SK-N-SH (cell line): ENCODE results near the gene TNFRSF14. TPM values are rescaled to one million over a fixed set of nuclear protein-coding genes. Genes with fewer than 3 reads are reported as not detected.

ENCODE experiments used
- CTCF ChIA-PET: fragments of 300-600, 350-600 bp; formaldehyde crosslinking; extraction: SDS; loops from one replicate; lab custom pipeline; 2021; lab: Yijun Ruan, JAX
- POLR2A ChIA-PET: fragments of 350-600 bp; sonication (Branson Sonifier 250); formaldehyde crosslinking; extraction: SDS; loops from one replicate; lab custom pipeline; 2020; ENCODE audit warnings: antibody characterized with exemption, inconsistent platforms; lab: Yijun Ruan, JAX
- DNase-seq: peaks from one replicate; pipeline ENCODE4 v3.0.0; 2012
- H2AFZ ChIP-seq: fragments of 200-600 bp; sonication (generic); 2 replicates; pipeline ENCODE4 v1.8.1; 2016; ENCODE audit warnings: antibody characterized with exemption, mild to moderate bottlenecking, low read depth
- H3F3A ChIP-seq: fragments of 200-600 bp; sonication (generic); replicated peaks from 2 replicates; pipeline ENCODE3; 2016; ENCODE audit warnings: antibody characterized with exemption, mild to moderate bottlenecking; ENCODE audit not compliant: insufficient read depth
- H3K27ac ChIP-seq, 2 experiments: fragments of 200-500 bp in 1 of 2; fragments of 200-600 bp in 1 of 2; sonication (Bioruptor generic) in 1 of 2; sonication (generic), shearing (Covaris generic) in 1 of 2; 2 replicates each; pipeline versions ENCODE4 v1.5.1 to v1.6.1; 2014 to 2016; ENCODE audit warnings: low read depth in 2 of 2, inconsistent platforms in 1 of 2, low read length in 1 of 2, mild to moderate bottlenecking in 1 of 2, mixed read lengths in 1 of 2
- H3K27me3 ChIP-seq: fragments of 200-600 bp; sonication (generic), shearing (Covaris generic); 2 replicates; pipeline ENCODE4 v1.6.1; 2016; ENCODE audit warnings: mixed run types; ENCODE audit not compliant: insufficient read depth
- H3K36me3 ChIP-seq, 2 experiments: fragments of 200-500 bp in 1 of 2; fragments of 200-600 bp in 1 of 2; sonication (Bioruptor generic) in 1 of 2; sonication (generic) in 1 of 2; replicated peaks in 1 of 2; 2 replicates each; pipeline versions ENCODE3 to v1.5.1; 2014 to 2016; ENCODE audit warnings: low read length in 1 of 2, mild to moderate bottlenecking in 1 of 2; ENCODE audit not compliant: insufficient read depth in 2 of 2, control insufficient read depth in 1 of 2
- H3K4me1 ChIP-seq, 2 experiments: fragments of 200-500 bp in 1 of 2; fragments of 200-600 bp in 1 of 2; sonication (Bioruptor generic) in 1 of 2; sonication (generic), shearing (Covaris generic) in 1 of 2; 2 replicates each; pipeline versions ENCODE4 v1.5.1 to v1.6.1; 2014 to 2016; ENCODE audit warnings: low read depth in 1 of 2, low read length in 1 of 2, mixed run types in 1 of 2; ENCODE audit not compliant: insufficient read depth in 2 of 2, control insufficient read depth in 1 of 2
- H3K4me2 ChIP-seq: fragments of 200-600 bp; sonication (generic), shearing (Covaris generic); 2 replicates; pipeline ENCODE4 v1.6.1; 2017; ENCODE audit warnings: mixed run types
- H3K4me3 ChIP-seq, 2 experiments: fragments of 200-500 bp in 1 of 2; fragments of 200-600 bp in 1 of 2; sonication (Bioruptor generic) in 1 of 2; sonication (generic), shearing (Covaris generic) in 1 of 2; 2 replicates each; pipeline versions ENCODE4 v1.5.1 to v1.8.1; 2014 to 2016; ENCODE audit warnings: low read depth in 2 of 2, inconsistent platforms in 1 of 2, low read length in 1 of 2, mild to moderate bottlenecking in 1 of 2, mixed read lengths in 1 of 2, moderate library complexity in 1 of 2
- H3K79me2 ChIP-seq: fragments of 200-600 bp; sonication (generic); 2 replicates; pipeline ENCODE4 v1.8.1; 2017; ENCODE audit warnings: mild to moderate bottlenecking; ENCODE audit not compliant: insufficient read depth
- H3K9ac ChIP-seq: fragments of 200-600 bp; sonication (generic); 2 replicates; pipeline ENCODE4 v1.6.1; 2017; ENCODE audit warnings: mixed run types
- H3K9me2 ChIP-seq: fragments of 200-600 bp; sonication (generic); 2 replicates; pipeline ENCODE4 v1.6.1; 2017; ENCODE audit warnings: mixed run types
- H3K9me3 ChIP-seq: fragments of 200-600 bp; sonication (generic); 2 replicates; pipeline ENCODE4 v1.6.1; 2017; ENCODE audit warnings: mixed run types, mild to moderate bottlenecking, moderate library complexity
- H4K20me1 ChIP-seq: fragments of 200-600 bp; sonication (generic); 2 replicates; pipeline ENCODE4 v1.6.1; 2017; ENCODE audit warnings: mild to moderate bottlenecking, mixed run types; ENCODE audit not compliant: insufficient read depth
- CHD2 ChIP-seq: fragments of 150-350 bp; IDR thresholded peaks from 2 replicates; pipeline ENCODE4 v1.6.1; 2018; ENCODE audit warnings: low read length; ENCODE audit not compliant: partially characterized antibody
- EP300 ChIP-seq, 2 experiments: IDR thresholded peaks; 2 replicates each; pipeline versions ENCODE4 v1.4.0 to v1.6.1; 2012; ENCODE audit warnings: borderline replicate concordance in 1 of 2, low read depth in 1 of 2, low read length in 1 of 2
- EZH2phosphoT487 ChIP-seq: fragments of 200-600 bp; sonication (generic); IDR thresholded peaks from 2 replicates; pipeline ENCODE4 v1.6.1; 2017; ENCODE audit warnings: low read depth, mixed run types, mild to moderate bottlenecking, antibody characterized with exemption, moderate library complexity, borderline replicate concordance
- JUND ChIP-seq: IDR thresholded peaks from 2 replicates; pipeline ENCODE4 v1.4.0; 2012
- NRF1 ChIP-seq: IDR thresholded peaks from 2 replicates; pipeline ENCODE4 v1.6.1; 2012; ENCODE audit warnings: low read depth, mild to moderate bottlenecking, low read length
- RAD21 ChIP-seq: IDR thresholded peaks from 2 replicates; pipeline ENCODE4 v1.6.1; 2012; ENCODE audit warnings: mild to moderate bottlenecking, low read length
- RCOR1 ChIP-seq: fragments of 150-350 bp; IDR thresholded peaks from 2 replicates; pipeline ENCODE4 v1.6.1; 2017; ENCODE audit warnings: antibody characterized with exemption, low read length
- REST ChIP-seq: IDR thresholded peaks from 2 replicates; pipeline ENCODE4 v1.6.1; 2012; ENCODE audit warnings: mild to moderate bottlenecking, low read depth, low read length, moderate library complexity
- RFX5 ChIP-seq: IDR thresholded peaks from 2 replicates; pipeline ENCODE4 v1.6.1; 2012; ENCODE audit warnings: mild to moderate bottlenecking, improper control_type of control experiment, low read length
- RXRA ChIP-seq: IDR thresholded peaks from 2 replicates; pipeline ENCODE4 v1.4.0; 2012; ENCODE audit warnings: low read depth, mild to moderate bottlenecking, borderline replicate concordance
- SIN3A ChIP-seq: IDR thresholded peaks from 2 replicates; pipeline ENCODE4 v1.6.1; 2012; ENCODE audit warnings: low read depth, mild to moderate bottlenecking, low read length, moderate library complexity, borderline replicate concordance
- SMC3 ChIP-seq: IDR thresholded peaks from 2 replicates; pipeline ENCODE4 v1.6.1; 2012; ENCODE audit warnings: low read depth, low read length, improper control_type of control experiment
- TAF1 ChIP-seq: IDR thresholded peaks from 2 replicates; pipeline ENCODE4 v1.6.1; 2012; ENCODE audit warnings: low read depth, mild to moderate bottlenecking, low read length, moderate library complexity, borderline replicate concordance
- TCF12 ChIP-seq: IDR thresholded peaks from 2 replicates; pipeline ENCODE4 v1.4.0; 2012
- USF1 ChIP-seq: IDR thresholded peaks from 2 replicates; pipeline ENCODE4 v1.4.0; 2012; ENCODE audit warnings: low read depth, borderline replicate concordance
- WGBS: methylation state at CpG from one replicate; pipeline ENCODE4 v1.1.6; 2017; ENCODE audit warnings: low lambda C conversion rate; 5-methylcytosine and 5-hydroxymethylcytosine counted together
- polyA plus RNA-seq, 3 experiments: library from polyadenylated mRNA; depleted of rRNA; stranded (reverse); fragments of >200 nt; gene quantifications; 2 replicates each; pipeline ENCODE4 v1.2.3, GENCODE V29; 2012
- TF ChIP-seq, protein P1 (sequence below): IDR thresholded peaks from 2 replicates; pipeline ENCODE4; 2012

The TNFRSF14 gene
- polyA plus RNA-seq, 1 of the 3 experiments (the other 2 are of a cell fraction): 0.28 TPM

- H3K4me1 ChIP-seq: no peaks in the 10 kb centered on the region; a peak in 1 of 4 replicates
- H3K9me3 ChIP-seq: no peaks in the 10 kb centered on the region
- no peak for DNase-seq
- no peaks in the 10 kb centered on the region for H3K9me2 ChIP-seq
- no peaks in the 10 kb centered on the region for H4K20me1 ChIP-seq
- CTCF ChIA-PET: no interaction called here
- WGBS: 27% methylated on average over 15 of the region's 18 CpGs
- no peak overlapping the region for H3K9ac ChIP-seq
- no peak overlapping the region for H3K4me3 ChIP-seq
- no peaks in the 10 kb centered on the region for H3K27me3 ChIP-seq
- H3K79me2 ChIP-seq: no peaks in the 10 kb centered on the region
- H3K4me2 ChIP-seq: no peak overlapping the region
- no peak for TF ChIP-seq TCF12
- TF ChIP-seq EZH2phosphoT487: no peak
- TF ChIP-seq JUND: no peak
- no peak for TF ChIP-seq SMC3
- TF ChIP-seq REST: no peak
- no peak for TF ChIP-seq CHD2
- no peak for TF ChIP-seq SIN3A
- TF ChIP-seq, all 33 proteins: peak for 0
- POLR2A ChIA-PET: no interaction called here
- H2AFZ ChIP-seq: no peak overlapping the region
- H3K27ac ChIP-seq: no peak overlapping the region
- H3F3A ChIP-seq: no peaks in the 10 kb centered on the region
- H3K36me3 ChIP-seq: no peaks in the 10 kb centered on the region
Measured at GRCh38 chr1:2601721-2602303, 45.6 kb downstream of the TNFRSF14 start.

DNA sequence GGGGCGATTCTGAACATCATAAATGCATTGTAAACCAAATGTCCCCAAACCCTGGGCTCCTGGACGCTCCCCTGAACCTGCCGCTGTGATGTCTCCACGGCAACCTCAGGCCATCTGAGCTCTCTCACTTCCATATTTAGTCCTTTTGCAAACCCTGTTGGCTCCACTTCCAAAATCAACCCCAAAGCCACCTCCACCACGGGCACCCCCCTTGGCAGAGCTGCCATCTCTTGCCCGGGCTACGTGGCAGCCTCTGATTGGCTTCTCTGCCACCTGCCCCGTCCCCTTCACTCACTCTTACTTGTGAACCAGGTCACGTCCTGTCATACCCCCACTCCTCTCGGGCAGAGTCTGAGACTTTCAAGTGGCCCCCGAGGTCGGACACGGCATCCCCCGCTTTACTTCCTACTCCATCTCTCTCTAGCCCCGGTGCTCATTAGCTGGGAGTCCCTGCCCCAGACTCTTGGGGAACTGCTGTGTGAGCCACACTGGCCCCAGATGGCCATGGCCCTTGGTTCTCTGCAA is 46.2 kb downstream of the TNFRSF14 start:
- whole genome bisulfite sequencing: 24% methylated on average over 13 of the region's 15 CpGs
- Histone ChIP-seq H3K4me2 (no peak overlapping the region), H3K9ac (no peak overlapping the region), H3K9me2 (no peaks in the 10 kb centered on the region), H3K4me1 (no peaks in the 10 kb centered on the region; a peak in 1 of 4 replicates), H3K27ac (no peak overlapping the region), H3K9me3 (no peaks in the 10 kb centered on the region), H3K4me3 (no peak overlapping the region), H4K20me1 (no peaks in the 10 kb centered on the region), H2AFZ (no peak overlapping the region), H3K79me2 (no peaks in the 10 kb centered on the region), H3K36me3 (no peaks in the 10 kb centered on the region)
- POLR2A ChIA-PET: interaction anchor here (0.6 kb wide), 1 partner anchor 14 kb away, joined by 4 read pairs; no protein-coding TSS in a partner anchor
- CTCF ChIA-PET: no interaction called here
- DNase-seq: peak; percentile 23
- TF ChIP-seq RFX5 (no peak), USF1 (no peak), TAF1 (no peak), NRF1 (no peak), EP300 (IDR thresholded peaks at IDR 0.05; ENCODE audit: borderline replicate concordance in 1 of 2, low read depth in 1 of 2, low read length in 1 of 2) (no peak), REST (no peak), RAD21 (no peak), RCOR1 (no peak), RXRA (no peak)
- TF ChIP-seq, protein P1, sequence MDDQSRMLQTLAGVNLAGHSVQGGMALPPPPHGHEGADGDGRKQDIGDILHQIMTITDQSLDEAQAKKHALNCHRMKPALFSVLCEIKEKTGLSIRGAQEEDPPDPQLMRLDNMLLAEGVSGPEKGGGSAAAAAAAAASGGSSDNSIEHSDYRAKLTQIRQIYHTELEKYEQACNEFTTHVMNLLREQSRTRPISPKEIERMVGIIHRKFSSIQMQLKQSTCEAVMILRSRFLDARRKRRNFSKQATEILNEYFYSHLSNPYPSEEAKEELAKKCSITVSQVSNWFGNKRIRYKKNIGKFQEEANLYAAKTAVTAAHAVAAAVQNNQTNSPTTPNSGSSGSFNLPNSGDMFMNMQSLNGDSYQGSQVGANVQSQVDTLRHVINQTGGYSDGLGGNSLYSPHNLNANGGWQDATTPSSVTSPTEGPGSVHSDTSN: no peak
- TF ChIP-seq, all 33 proteins: peak for 0
- Histone ChIP-seq H3K27me3 (no peaks in the 10 kb centered on the region), H3F3A (no peaks in the 10 kb centered on the region)
